GM13977 (cell line): Measurements from ENCODE around the gene KRTAP5-3.
A peak's percentile ranks its signal among the peaks of the same experiment; 100 is the strongest.

Experiments used
- DNase-seq: peaks from one replicate; pipeline ENCODE4 v3.0.0; 2012; ENCODE audit warnings: low spot score
- in situ Hi-C: fragments of 300-500 bp; cut with MboI; formaldehyde crosslinking; loops from one replicate; pipeline ENCODE4 v1.12.0; 2022; ENCODE audit warnings: low sequenced_read_pairs, low pct_unique_long_range_greater_than_20kb, mixed read lengths, inconsistent platforms; ENCODE audit not compliant: unreplicated experiment
- TF ChIP-seq, protein P1 (sequence below): IDR thresholded peaks from 2 replicates; pipeline ENCODE4 v1.5.1; 2012; ENCODE audit warnings: mild to moderate bottlenecking, control low read depth; ENCODE audit not compliant: insufficient read depth; ENCODE audit errors: extremely low read depth, missing control alignments

KRTAP5-3 gene

DNA sequence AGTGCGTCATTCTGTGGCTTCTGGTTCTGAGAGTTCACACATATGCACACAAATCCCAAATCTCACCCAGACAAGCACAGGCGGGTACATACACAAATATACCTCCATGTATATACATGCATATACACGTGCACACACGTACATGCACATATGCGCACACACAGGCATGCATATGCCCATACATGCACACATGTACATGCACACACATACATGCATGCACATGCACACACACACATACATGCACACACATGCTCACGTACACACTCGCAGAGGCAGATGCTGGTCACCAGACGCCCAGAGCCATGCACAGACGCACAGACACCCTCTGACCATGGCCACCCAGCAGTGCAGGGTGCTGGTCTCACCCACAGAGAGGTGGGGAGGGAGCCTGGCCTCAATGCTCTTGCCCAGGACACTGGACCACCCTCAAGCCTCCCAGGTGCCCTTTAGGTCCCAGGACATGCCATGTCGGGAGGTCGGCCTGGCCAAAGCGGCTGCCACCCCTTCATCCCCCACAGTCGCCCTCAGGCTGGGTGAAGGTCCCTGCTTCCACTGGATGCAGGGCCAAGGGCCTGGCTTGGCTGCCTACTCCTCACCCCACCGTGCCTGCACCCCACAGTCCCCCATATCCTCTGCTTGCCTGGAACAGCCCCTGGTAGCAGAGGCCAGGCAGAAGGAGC is 45.7 kb downstream of the KRTAP5-3 start:
- no peak for DNase-seq
- in situ Hi-C loops, result no loop called here
- TF ChIP-seq, protein P1, sequence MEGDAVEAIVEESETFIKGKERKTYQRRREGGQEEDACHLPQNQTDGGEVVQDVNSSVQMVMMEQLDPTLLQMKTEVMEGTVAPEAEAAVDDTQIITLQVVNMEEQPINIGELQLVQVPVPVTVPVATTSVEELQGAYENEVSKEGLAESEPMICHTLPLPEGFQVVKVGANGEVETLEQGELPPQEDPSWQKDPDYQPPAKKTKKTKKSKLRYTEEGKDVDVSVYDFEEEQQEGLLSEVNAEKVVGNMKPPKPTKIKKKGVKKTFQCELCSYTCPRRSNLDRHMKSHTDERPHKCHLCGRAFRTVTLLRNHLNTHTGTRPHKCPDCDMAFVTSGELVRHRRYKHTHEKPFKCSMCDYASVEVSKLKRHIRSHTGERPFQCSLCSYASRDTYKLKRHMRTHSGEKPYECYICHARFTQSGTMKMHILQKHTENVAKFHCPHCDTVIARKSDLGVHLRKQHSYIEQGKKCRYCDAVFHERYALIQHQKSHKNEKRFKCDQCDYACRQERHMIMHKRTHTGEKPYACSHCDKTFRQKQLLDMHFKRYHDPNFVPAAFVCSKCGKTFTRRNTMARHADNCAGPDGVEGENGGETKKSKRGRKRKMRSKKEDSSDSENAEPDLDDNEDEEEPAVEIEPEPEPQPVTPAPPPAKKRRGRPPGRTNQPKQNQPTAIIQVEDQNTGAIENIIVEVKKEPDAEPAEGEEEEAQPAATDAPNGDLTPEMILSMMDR, result no peak

GRCh38 chr11:1561955-1562354 is 46.3 kb downstream of the KRTAP5-3 start:
- DNase-seq, result no peak
- in situ Hi-C loops, result no loop called here
- TF ChIP-seq, protein P1, result no peak

GRCh38 chr11:1561266-1561665 is 47.0 kb downstream of the KRTAP5-3 start:
- TF ChIP-seq, protein P1, result no peak
- DNase-seq, result no peak
- in situ Hi-C loops, result no loop called here

DNA sequence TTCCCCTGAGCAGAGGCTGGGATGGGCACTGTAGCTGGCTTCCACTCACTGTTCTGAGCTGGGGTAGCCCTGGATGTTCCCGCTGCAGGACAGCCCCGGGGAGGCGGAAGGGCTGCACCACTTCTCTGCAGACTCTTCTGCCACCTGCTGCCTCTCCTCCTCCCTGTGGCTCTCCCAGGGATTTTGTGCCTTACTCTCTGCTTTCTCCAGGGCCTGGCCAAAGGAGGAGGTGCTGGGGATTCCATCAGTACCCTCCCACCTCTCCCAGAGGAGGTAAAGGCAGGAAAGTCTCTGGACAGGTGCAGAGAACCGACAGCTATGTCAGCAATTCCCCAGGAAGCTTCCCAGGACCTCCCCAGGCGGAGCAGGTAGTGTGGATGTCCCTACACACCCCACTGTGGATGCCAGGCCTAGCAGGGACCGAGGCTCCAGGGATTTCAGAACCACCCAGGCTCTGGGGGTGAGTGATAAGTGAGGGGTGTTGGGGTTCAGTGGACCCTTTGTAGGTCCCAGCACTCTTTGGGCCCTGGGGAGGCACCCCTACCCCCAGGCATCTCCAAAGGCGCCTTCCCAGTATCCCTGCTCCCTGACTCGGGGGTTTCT is 47.5 kb downstream of the KRTAP5-3 start:
- TF ChIP-seq, protein P1, result no peak
- no peak for DNase-seq
- in situ Hi-C loops, result no loop called here

- DNase-seq, result no peak
- TF ChIP-seq, protein P1, result no peak
- in situ Hi-C loops, result no loop called here
Measured at GRCh38 chr11:1560002-1560648, 48.1 kb downstream of the KRTAP5-3 start.

GRCh38 chr11:1559111-1559951 is 48.9 kb downstream of the KRTAP5-3 start:
- in situ Hi-C loops, result no loop called here
- peak; percentile 38 for DNase-seq
- TF ChIP-seq, protein P1, result no peak
